ENCODE results near the gene CAPS.

CAPS gene

DNA sequence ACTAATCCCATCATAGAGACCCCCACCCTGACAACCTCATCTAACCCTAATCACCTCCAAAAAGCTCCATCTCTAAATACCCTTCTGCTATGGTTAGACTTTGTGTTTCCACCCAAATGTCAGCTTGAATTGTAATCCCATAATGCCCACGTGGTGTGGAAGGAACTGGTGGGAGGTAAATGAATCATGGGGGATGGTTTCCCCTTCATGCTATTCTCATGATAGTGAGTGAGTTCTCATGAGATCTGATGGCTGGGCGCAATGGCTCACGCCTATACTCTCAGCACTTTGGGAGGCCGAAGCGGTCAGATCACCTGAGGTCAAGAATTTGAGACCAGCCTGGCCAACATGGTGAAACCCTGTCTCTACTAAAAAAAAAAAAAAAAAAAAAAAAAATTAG is 6.8 kb upstream of the CAPS start:
- intact Hi-C loops (cut with DNase I): no loop called here

DNA sequence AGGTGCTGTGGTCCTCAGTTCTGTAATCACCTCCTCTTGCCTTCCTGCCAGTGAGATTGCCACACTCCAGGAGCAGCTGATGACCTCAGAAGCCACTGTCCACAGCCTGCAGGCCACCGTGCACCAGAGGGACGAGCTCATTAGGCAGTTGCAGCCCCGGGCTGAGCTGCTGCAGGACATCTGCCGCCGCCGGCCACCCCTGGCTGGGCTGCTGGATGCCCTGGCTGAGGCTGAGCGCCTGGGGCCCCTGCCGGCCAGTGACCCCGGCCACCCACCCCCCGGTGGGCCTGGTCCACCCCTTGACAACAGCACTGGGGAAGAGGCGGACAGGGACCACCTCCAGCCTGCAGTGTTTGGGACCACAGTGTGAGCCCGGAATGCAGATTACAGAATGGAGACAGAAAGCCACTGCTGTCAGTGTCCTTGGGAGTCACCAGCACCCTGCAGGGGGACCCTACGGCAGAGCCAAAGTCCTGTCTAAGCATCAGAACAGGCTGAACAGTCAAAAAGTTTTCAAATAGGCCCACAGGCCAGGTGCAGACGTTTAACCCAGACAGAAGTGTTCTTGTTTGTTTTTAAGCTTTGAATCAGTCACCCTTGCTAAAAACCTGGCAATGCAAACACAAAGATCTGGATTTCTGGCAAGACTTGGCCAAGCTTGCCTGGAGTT is 5.1 kb upstream of the CAPS start:
- DNase-seq: no peak
- intact Hi-C loops (cut with DNase I): no loop called here

More for the DNA sequence above, 6.8 kb upstream of the CAPS start:
- DNase-seq: no peak

DNA sequence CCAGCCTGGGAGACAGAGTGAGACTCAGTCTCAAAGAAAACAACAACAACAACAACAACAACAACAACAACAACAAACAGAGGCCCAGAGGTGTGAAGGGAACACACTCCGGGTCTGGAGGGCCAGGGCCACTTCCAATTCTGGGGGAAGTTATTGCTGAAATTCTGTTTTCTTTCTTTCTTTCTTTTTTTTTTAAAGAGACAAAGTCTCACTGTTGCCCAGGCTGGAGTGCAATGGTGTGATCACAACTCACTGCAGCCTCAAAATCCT is 3.5 kb upstream of the CAPS start:
- intact Hi-C loops (cut with DNase I): no loop called here
- no peak for DNase-seq

DNA sequence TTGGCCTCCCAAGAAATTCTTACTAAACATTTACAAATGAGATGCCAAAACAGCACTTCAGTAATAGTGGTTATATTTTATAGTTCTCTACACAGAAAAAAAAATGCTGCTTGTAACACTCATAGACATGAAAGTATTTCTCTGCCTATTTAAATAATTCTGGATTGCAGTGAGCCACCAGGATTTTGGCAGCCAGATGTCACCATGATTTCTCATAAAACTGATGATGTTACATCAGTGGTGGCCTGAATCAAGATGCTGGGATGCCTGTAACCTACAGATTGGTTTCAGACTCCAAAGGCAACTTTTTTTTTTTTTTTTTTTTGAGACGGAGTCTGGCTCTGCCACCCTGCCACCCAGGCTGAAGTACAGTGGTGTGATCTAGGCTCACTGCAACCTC is 2.7 kb upstream of the CAPS start:
- intact Hi-C loops (cut with DNase I): no loop called here
- no peak for DNase-seq

DNA sequence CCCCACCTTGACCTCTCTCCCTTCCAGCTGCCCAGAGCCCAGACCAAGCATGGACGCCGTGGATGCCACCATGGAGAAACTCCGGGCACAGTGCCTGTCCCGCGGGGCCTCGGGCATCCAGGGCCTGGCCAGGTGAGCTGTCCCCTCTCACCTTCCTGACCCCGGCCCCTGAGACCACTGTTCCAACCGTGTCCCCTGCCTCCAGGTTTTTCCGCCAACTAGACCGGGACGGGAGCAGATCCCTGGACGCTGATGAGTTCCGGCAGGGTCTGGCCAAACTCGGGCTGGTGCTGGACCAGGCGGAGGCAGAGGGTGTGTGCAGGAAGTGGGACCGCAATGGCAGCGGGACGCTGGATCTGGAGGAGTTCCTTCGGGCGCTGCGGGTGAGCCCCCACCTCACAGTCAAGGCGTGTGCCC is 312 bp downstream of the CAPS start:
- intact Hi-C loops (cut with DNase I): no loop called here
- DNase-seq: no peak

DNA sequence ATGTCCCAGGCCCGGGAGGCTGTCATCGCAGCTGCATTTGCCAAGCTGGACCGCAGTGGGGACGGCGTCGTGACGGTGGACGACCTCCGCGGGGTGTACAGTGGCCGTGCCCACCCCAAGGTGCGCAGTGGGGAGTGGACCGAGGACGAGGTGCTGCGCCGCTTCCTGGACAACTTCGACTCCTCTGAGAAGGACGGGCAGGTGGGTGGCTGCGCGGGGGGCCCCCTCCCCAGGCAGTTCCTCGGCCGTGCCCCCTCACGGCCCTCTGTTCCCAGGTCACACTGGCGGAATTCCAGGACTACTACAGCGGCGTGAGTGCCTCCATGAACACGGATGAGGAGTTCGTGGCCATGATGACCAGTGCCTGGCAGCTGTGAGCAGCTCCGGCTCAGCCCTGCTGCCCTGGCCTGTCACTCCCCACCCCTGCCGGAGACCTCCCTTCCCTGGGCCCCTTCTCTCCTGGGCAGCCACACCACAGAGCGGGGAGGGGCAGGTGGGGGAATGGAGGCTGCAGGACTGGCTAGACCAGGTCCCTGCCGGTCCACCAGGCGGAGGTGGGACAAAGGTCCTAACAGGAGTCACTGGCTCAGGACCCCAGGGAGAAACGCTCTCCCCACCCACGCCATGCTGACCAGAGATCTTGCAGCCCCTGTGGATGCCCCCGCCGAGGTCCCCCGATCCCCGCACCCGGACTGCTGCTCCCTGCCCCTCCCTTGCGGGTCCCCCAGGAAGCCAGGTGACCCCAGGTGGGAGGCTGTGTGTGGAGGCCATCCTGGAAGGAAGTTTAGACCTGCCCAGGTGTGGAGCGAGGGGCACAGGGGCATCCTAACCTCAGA is 1.1 kb downstream of the CAPS start:
- intact Hi-C loops (cut with DNase I): no loop called here
- no peak for DNase-seq

DNA sequence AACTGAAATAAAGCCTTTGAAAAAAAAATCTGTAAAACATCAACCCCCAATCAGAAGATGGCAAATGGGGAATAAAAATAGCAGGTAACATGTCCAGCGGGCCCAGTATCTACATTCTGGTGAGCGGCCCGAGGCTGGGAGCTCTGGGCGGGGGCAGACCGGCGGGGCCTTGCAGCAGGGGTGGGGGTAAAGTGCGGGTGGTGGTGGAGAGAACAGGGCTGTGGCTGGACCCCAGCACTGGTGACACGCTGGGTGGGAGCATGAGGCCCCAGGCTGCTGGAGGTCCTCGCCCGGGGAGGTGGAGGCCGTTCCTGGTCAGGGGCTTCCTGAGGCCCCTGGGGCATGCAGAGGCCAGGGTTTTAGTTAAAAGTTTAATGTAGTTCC is 1.7 kb downstream of the CAPS start:
- intact Hi-C loops (cut with DNase I): no loop called here
- no peak for DNase-seq

DNA sequence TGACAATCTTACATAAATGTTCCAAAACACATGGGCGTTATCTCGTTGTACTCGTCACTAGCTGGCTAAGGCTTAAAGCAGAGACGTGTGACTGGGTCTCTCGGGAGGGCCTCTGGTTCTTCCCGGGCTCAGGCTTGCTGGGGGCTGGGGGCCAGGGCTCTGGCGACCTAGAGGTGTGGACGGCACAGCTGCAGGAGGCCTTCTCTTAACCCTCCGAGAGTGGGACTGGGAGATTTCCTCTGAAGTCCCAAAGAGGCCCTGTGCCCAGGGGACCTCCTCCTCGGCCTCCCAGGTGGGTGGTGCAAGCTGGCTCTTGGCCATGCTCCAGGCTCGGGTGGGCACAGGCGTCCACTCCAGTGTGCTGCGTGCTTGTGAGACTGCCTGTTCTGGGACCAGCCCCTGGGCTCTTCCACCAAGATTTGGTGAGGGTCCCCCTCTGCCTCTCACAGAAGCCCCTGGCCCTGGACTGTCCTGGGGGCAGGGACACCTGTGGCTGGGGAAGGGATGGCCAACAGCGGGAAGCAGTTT is 2.2 kb downstream of the CAPS start:
- DNase-seq: no peak
- intact Hi-C loops (cut with DNase I): no loop called here

DNA sequence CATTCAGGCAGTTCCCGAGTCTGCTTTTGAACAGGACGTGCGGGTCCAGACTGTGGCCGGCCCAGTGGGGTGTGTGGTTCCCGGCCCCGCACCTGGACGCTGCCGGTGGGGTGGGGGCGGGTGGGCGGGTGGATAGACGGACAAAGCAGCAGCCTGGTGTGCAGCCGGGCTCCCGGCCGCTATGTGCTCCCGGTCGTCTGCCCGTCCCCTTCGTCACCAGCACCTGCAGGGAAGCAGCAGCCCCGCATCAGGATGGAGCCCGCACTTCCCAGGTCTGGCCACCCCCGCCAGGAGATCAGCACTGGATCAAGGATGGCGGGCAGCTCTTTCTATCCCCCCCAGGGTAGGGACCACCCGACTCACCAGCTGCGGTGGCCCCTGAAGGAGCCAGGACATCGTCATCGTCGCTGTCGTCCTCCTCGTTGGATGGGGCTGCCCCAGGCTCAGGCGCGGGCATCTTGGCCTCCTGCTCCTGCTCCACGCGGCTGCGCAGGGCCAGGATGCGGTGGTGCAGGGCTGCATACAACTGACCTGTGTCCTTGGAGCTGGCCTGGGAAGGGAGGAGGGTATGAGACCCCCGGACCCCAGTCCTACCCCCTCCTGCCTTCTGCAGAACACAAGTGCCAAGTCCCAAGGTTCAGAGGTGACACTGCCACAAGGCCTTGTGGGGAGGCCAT is 3.5 kb downstream of the CAPS start:
- DNase-seq: no peak
- intact Hi-C loops (cut with DNase I): no loop called here

DNA sequence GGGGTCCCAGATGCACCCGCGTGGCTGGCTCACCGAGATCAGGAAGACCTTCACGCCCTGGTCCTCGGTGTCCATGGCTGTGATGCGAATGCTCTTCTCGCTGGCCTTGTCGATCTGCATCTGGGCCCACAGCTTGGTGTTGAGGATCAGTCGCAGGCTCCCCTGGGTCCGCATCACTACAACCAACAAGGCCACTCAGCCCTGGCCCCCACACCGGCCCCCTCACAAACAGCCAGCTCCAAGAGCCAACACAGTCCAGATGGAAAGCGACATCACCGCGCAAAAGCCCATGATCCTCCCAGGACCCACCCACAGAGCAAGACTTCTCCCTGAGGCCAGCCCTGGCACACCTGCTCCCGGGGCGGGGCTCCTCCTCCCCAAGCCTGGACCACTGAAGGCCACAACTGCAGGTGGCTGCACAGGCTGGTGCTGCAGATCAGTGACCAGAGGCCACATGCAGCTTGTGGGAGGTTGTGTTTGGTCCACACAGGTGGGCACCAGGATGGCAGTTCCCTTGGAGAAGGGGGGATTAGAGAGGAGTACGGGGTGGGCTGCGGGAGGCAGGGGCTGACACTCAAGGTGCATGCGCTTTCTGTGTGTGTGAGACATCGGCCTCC is 4.5 kb downstream of the CAPS start:
- DNase-seq: no peak
- intact Hi-C loops (cut with DNase I): no loop called here

DNA sequence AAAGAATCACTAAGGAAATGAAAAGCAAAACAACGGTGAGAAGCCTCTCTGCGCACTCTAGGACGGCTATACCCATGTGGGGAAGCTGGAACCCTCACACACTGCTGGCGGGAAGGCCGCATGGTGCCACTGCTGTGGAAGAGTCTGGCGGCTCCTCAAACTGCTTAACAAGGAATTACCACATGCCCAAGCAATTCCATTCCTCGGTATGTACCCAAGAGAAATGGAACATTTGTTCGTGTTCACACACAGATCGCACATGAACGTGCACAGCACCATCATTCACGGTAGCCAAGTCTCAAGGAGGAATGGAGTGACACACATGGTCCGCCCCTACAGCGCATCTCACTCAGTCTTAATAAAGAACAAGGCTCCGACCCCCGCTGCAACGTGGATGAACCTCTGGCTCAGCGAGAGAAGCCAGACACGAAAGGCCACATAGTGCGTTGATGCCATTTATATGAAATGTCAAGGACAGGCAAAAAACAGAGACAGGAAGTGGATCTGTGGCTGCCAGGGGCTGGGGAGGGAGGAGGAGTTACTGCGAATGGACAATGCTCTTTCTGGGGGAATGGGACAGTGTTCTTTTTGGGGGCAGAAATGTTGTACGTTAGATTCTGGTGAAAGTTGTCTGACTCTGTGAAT is 7.6 kb downstream of the CAPS start:
- intact Hi-C loops (cut with DNase I): no loop called here
- no peak for DNase-seq

DNA sequence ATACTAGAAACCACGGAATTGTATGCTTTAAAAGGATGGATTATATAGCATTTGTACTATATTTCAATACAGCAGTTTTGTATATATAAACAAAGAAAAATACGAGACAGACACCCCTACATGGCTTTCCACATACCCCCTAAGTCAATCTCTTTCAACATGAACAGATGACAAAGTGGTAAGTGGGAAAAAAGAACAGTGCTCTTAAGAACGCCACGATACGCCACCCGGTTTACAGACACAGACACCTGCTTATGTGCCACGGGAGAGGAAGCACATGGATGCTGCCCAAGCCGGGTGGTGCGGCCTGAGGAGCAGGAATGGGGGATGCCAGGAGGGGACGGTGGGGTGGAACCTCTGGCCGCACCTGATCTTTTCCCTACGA is 8.1 kb downstream of the CAPS start:
- no peak for DNase-seq
- intact Hi-C loops (cut with DNase I): no loop called here

DNA sequence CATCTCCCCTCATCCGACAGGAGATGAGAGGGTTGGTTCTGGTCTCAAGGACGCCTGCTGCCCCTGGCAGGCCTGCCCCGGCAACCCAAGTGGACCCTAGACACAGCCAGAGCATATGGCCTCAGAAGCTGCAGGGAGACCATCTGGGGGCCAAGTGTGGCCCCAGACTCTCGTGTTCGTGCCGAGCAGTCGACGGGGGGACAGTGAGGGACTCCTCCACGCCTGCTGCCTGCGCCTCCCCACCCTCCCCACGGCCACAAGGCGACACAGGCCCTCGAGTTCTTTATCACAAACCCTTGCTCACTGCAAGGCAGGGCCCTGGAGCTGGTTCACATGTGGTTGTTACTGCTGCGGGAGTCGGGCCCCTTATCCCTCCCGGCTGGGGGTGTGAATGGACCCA is 9.3 kb downstream of the CAPS start:
- intact Hi-C loops (cut with DNase I): no loop called here
- no peak for DNase-seq

DNA sequence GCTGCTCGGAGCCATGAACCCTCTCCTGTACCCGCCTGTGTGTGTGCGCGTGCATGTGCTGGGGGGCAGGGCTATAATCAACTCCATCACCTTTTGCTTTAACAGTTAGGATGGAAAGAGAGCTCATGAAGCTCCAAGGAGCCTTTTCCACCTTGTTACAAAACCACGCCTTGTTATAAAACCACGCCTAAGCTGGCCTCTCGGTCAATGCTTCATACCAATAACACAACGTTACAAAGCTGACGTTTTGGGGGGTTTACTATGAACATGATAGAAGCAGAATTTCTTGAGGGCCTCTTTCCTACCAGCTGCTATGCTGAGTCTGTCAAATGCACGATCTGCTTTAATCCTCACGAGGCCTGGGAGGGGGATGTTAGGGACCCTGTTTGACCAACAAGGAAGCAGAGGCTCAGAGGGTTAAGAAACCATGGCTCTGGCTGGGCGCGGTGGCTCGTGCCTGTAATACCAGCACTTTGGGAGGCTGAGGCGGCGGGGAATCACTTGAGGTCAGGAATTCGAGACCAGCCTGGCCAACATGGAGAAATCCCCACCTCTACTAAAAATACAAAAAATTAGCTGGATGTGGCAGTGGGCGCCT is 11.9 kb downstream of the CAPS start:
- intact Hi-C loops (cut with DNase I): no loop called here
- no peak for DNase-seq

DNA sequence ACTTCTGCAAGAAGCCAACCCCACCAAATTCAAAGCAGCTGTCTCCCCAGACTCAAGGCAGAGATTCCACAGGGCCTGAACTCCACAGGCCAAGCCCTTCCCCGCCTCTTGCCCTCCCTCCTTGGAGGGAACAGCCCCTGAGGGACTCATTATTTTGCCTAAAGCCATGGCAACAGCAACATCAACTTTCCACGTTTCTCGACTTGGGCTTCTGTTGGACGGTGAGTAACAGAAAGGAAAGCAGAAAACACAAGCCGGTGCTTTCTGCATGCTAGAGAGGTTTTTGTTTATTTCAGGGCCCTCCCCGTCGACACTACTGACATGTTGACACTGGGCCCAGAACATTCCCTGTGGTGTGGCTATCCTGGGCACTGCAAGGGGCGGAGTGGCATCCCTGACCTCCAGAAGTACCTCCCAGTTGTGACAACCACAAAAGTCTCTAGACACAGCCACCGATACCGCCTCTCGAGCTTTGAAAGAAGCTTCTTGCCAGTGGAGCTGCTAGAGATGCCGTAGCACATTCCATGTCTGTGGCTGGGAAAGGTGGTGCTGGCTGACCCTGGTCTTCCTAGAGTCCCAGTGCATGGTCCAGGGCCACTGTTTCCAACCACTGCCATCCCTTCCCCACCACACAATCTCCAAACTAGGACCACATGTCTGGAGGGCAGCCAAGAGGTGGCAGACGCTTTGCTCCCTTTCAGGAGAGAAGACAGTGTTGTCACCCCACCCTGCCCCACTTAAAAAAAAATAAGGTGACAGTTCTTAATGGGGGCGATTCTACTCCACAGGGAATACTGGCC is 12.8 kb downstream of the CAPS start:
- peak in 1 of 10 donors; percentile 74 for DNase-seq
- intact Hi-C loops (cut with DNase I): no loop called here

DNA sequence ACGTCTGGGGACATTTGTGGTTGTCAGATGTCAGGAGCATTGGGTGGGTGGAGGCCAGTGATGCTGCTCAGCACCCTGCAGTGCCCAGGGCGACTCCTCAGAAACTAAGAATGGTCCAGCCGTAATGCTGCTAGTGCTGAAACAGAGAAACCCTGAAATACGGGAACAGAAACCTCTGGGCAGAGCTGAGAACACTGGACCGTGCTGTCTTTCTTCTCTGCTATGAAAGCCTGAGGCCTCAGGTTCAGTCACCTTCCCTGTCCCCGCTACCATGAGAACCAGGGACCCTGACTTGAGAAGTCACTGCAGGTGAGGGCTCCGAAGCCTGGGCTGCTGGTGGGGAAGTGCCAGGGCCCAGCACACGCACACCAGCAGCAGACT is 13.4 kb downstream of the CAPS start:
- intact Hi-C loops (cut with DNase I): no loop called here
- DNase-seq: no peak

DNA sequence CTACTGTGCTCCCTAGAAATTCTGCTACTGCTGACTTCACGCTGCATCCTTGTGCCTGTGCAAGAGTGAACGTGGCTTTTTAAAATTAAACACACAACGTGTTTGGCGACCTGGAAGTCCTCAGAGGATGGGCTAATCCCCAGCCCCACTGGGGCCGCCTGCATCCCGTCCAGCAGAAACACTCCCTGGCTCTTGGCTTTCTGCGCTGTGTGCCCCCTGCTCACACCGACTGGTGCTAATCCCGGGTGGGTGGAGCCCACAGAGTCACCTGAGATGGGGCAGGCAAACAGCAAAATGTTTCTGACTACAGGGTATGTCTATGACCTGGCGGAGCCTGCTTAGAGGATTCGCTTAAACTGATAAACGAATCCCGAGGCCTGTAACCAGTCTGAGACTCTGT is 15.1 kb downstream of the CAPS start:
- intact Hi-C loops (cut with DNase I): no loop called here
- no peak for DNase-seq

DNA sequence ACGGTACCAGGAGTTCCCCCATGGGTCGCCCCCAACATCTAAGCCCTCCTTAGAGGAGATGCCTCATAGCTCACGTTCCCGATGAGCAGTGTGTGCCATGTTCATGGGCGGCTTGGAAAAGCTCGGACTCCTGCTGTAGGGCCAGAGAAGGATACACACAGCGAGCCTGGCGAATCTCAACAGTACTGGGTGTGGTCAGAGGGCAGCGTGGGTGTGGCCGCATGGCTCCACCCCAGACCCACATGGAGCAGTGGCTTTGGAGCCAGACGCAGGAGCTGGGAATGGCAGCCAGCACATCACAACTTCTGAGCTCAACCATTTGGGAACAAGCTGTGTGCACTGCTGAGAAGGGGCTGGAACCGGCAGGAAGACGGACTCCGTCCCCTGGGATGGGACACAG is 15.6 kb downstream of the CAPS start:
- intact Hi-C loops (cut with DNase I): no loop called here
- DNase-seq: no peak

DNA sequence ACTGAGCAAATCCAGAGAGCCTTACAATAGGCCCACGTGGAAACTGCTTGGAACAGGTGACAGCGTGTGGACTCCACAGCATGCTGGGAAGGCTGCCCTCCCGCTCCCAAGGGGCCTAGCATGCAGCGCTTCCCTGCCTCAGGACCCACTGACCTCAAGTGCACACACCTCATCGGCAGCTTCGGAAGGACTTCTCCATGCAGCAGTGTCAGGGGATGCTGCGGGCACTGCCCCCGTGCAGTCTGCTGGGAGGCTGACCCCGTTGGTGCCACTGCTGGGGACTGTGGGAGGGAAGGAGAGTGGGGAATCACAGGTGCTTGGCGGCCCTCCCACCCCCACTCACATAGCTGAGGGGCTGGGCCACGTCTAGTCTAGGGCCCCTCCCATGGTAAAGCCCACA is 17.2 kb downstream of the CAPS start:
- intact Hi-C loops (cut with DNase I): no loop called here
- peak in 2 of 10 donors; percentile 35 to 76 for DNase-seq

DNA sequence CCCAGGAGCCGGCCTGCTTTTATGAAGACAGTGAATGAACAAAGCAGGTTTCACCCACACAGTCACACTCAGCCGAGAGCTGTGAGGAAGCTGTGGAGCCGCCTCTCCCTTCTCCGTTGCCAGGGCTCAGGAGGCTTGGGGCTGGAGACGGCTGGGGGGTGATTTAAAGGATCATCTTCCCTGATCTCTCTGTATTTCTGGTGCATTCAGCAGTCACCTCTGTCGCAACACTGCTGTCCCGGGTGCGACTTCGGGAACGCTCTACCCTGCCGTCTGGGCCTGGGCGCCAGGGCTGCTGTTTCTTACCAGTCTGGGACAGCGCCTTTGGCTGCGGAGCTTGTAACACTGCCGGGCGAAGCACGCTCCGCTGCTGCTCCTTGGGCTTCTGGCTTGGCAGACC is 18.1 kb downstream of the CAPS start:
- peak in 7 of 10 donors; percentile 50 to 92 (median 69) for DNase-seq
- intact Hi-C loops (cut with DNase I): no loop called here

All from posterior cingulate gyrus (tissue), 11 donors.